ENCODE measurements around the gene TKTL1. TPM values are rescaled to one million over a fixed set of nuclear protein-coding genes. Genes with fewer than 3 reads are reported as not detected.
A peak's percentile ranks its signal among the peaks of the same experiment; 100 is the strongest.

Gene TKTL1
- total RNA-seq, 1 experiment from 2014 or later, result not detected

- no peak for DNase-seq (ENCODE audit: low spot score)
- in situ Hi-C loops (cut with HindIII; ENCODE audit: low sequenced_read_pairs), result no loop called here
These were observed 60.2 kb downstream of the TKTL1 start for GRCh38 chrX:154355776-154356140.

- DNase-seq (ENCODE audit: low spot score), result no peak
- in situ Hi-C loops (cut with HindIII; ENCODE audit: low sequenced_read_pairs), result no loop called here
These were observed 61.0 kb downstream of the TKTL1 start for GRCh38 chrX:154356596-154356995.

- no peak for DNase-seq (ENCODE audit: low spot score)
- in situ Hi-C loops (cut with HindIII; ENCODE audit: low sequenced_read_pairs), result no loop called here
These were observed 61.6 kb downstream of the TKTL1 start for GRCh38 chrX:154357205-154357604.

GRCh38 chrX:154358011-154358410 lies 62.4 kb downstream of the TKTL1 start:
- in situ Hi-C loops (cut with HindIII; ENCODE audit: low sequenced_read_pairs), result no loop called here
- no peak for DNase-seq (ENCODE audit: low spot score)

GRCh38 chrX:154358829-154359228 lies 63.2 kb downstream of the TKTL1 start:
- DNase-seq (ENCODE audit: low spot score), result no peak
- in situ Hi-C loops (cut with HindIII; ENCODE audit: low sequenced_read_pairs), result no loop called here

- in situ Hi-C loops (cut with HindIII; ENCODE audit: low sequenced_read_pairs), result no loop called here
- DNase-seq (ENCODE audit: low spot score), result no peak
These were observed 64.0 kb downstream of the TKTL1 start for GRCh38 chrX:154359362-154360154.

- in situ Hi-C loops (cut with HindIII; ENCODE audit: low sequenced_read_pairs), result no loop called here
- no peak for DNase-seq (ENCODE audit: low spot score)
These were observed 64.6 kb downstream of the TKTL1 start for GRCh38 chrX:154360155-154360713.

- in situ Hi-C loops (cut with HindIII; ENCODE audit: low sequenced_read_pairs), result no loop called here
- no peak for DNase-seq (ENCODE audit: low spot score)
These were observed 66.6 kb downstream of the TKTL1 start for GRCh38 chrX:154362085-154362742.

- no peak for DNase-seq (ENCODE audit: low spot score)
- in situ Hi-C loops (cut with HindIII; ENCODE audit: low sequenced_read_pairs), result no loop called here
These were observed 68.3 kb downstream of the TKTL1 start for GRCh38 chrX:154363706-154364439.

- DNase-seq (ENCODE audit: low spot score), result no peak
- in situ Hi-C loops (cut with HindIII; ENCODE audit: low sequenced_read_pairs), result no loop called here
These were observed 69.5 kb downstream of the TKTL1 start for GRCh38 chrX:154365052-154365600.

GRCh38 chrX:154365997-154366665 lies 70.5 kb downstream of the TKTL1 start:
- DNase-seq (ENCODE audit: low spot score), result no peak
- in situ Hi-C loops (cut with HindIII; ENCODE audit: low sequenced_read_pairs), result no loop called here

GRCh38 chrX:154366666-154367055 lies 71.1 kb downstream of the TKTL1 start:
- DNase-seq (ENCODE audit: low spot score), result no peak
- in situ Hi-C loops (cut with HindIII; ENCODE audit: low sequenced_read_pairs), result no loop called here

- in situ Hi-C loops (cut with HindIII; ENCODE audit: low sequenced_read_pairs), result no loop called here
- DNase-seq (ENCODE audit: low spot score), result no peak
These were observed 72.1 kb downstream of the TKTL1 start for GRCh38 chrX:154367474-154368308.

GRCh38 chrX:154368630-154369448 lies 73.2 kb downstream of the TKTL1 start:
- no peak for DNase-seq (ENCODE audit: low spot score)
- in situ Hi-C loops (cut with HindIII; ENCODE audit: low sequenced_read_pairs), result no loop called here

- peak; percentile 43 for DNase-seq (ENCODE audit: low spot score)
- in situ Hi-C loops (cut with HindIII; ENCODE audit: low sequenced_read_pairs), result no loop called here
These were observed 74.1 kb downstream of the TKTL1 start for GRCh38 chrX:154369449-154370299.

- DNase-seq (ENCODE audit: low spot score), result no peak
- in situ Hi-C loops (cut with HindIII; ENCODE audit: low sequenced_read_pairs), result no loop called here
These were observed 74.9 kb downstream of the TKTL1 start for GRCh38 chrX:154370300-154371016.

Data from G401 (cell line).